WI38 (cell line): ENCODE results near the gene RAB36.

Source experiments
- H3K4me3 ChIP-seq: 2 replicates; pipeline ENCODE4 v1.5.1; 2011; ENCODE audit warnings: low read depth, mild to moderate bottlenecking, control low read depth, low read length
- CTCF ChIP-seq: IDR thresholded peaks from 2 replicates; pipeline ENCODE4 v1.5.1; 2012; ENCODE audit warnings: low read depth, mild to moderate bottlenecking, control low read depth, low read length

RAB36 gene

GRCh38 chr22:23109441-23109978 lies 35.8 kb upstream of the RAB36 start:
- H3K4me3 ChIP-seq = no peak overlapping the region
- no peak for TF ChIP-seq CTCF

GRCh38 chr22:23110190-23110921 lies 34.9 kb upstream of the RAB36 start:
- H3K4me3 ChIP-seq = no peak overlapping the region
- TF ChIP-seq CTCF = no peak

GRCh38 chr22:23110922-23111527 lies 34.3 kb upstream of the RAB36 start:
- TF ChIP-seq CTCF = no peak
- no peak overlapping the region for H3K4me3 ChIP-seq

GRCh38 chr22:23112472-23113012 lies 32.7 kb upstream of the RAB36 start:
- H3K4me3 ChIP-seq = no peak overlapping the region
- TF ChIP-seq CTCF = no peak

- no peak for TF ChIP-seq CTCF
- no peak overlapping the region for H3K4me3 ChIP-seq
These were observed 32.0 kb upstream of the RAB36 start for GRCh38 chr22:23113067-23113846.

- no peak overlapping the region for H3K4me3 ChIP-seq
- TF ChIP-seq CTCF = no peak
These were observed 31.2 kb upstream of the RAB36 start for GRCh38 chr22:23113847-23114720.
